Right lobe of liver (tissue), 4 donors: ENCODE results near the gene HIPK3.

Source experiments
- CTCF ChIP-seq, 4 donors: fragments of 200-600 bp in 3 of 4; fragments of 450-650 bp in 1 of 4; IDR thresholded peaks; one replicate each; pipeline versions ENCODE4 v1.5.1 to v1.8.0; 2016 to 2022; ENCODE audit warnings: antibody characterized with exemption in 4 of 4, mild to moderate bottlenecking in 2 of 4
- POLR2A ChIP-seq: fragments of 450-650 bp; IDR thresholded peaks from one replicate; pipeline ENCODE4 v1.6.1; 2017; ENCODE audit warnings: antibody characterized with exemption, mild to moderate bottlenecking
- donor health status: DM: no; HTN: no; CAD: no.
- donor health status: DM: no; HTN: no; CAD: no.
- donor health status: DM: no; HTN: yes; CAD: no.

- TF ChIP-seq CTCF (IDR thresholded peaks at IDR 0.05) (no peak), POLR2A (no peak)
These were observed 134.7 kb downstream of the HIPK3 start for GRCh38 chr11:33391893-33392251.
